GM12874 (cell line): ENCODE results near the gene ACP5.

Source experiments
- TF ChIP-seq, protein P1 (sequence below): IDR thresholded peaks from 2 replicates; pipeline ENCODE4 v1.5.1; 2011; ENCODE audit warnings: low read depth, mild to moderate bottlenecking, control low read depth, low read length, moderate library complexity; ENCODE audit not compliant: insufficient read depth

ACP5 gene

DNA sequence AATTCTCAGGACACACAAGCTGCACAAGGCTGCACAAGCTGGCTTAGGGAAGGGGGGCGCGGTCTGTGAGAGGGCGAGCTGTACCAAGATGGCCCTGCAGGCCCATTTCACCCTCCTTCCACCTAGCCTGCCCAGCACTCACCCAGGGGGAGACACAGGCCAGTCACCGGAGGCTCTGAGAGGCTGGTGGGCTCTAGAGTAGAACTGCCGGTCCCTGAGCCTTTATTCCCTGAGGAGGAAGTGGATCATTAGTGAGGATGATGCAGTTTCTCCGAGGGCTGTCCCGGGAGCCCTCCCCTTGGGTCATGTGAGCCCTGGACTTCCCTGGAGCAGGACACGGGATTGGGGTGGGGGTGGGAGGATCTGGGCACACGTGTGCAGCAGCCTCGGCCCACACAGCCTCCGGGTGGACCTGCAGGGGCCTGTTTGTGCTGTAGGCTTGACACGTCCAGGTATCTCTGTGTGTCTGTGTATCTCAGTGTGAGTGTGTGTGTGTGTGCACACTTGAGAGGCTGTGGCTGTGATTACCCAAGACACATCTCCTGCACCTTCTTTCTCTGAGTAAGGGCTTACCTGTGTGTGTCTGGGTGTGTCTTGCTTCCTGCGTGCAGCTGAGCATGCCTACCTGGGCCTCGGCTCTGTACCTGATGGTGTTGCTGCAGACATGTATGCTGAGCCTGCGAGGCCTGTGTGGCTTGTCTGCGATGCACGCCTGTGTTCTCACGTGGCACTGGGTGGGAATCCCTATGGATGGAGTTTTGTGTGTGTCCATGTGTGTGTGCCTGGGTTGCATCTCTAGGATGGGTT is at the start of gene ACP5:
Gene ACP5 (minus strand): TSS at position 195 of the 807 bp plus-strand sequence. CDS start 328 bp downstream, outside the sequence.
- TF ChIP-seq, protein P1, sequence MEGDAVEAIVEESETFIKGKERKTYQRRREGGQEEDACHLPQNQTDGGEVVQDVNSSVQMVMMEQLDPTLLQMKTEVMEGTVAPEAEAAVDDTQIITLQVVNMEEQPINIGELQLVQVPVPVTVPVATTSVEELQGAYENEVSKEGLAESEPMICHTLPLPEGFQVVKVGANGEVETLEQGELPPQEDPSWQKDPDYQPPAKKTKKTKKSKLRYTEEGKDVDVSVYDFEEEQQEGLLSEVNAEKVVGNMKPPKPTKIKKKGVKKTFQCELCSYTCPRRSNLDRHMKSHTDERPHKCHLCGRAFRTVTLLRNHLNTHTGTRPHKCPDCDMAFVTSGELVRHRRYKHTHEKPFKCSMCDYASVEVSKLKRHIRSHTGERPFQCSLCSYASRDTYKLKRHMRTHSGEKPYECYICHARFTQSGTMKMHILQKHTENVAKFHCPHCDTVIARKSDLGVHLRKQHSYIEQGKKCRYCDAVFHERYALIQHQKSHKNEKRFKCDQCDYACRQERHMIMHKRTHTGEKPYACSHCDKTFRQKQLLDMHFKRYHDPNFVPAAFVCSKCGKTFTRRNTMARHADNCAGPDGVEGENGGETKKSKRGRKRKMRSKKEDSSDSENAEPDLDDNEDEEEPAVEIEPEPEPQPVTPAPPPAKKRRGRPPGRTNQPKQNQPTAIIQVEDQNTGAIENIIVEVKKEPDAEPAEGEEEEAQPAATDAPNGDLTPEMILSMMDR = no peak

DNA sequence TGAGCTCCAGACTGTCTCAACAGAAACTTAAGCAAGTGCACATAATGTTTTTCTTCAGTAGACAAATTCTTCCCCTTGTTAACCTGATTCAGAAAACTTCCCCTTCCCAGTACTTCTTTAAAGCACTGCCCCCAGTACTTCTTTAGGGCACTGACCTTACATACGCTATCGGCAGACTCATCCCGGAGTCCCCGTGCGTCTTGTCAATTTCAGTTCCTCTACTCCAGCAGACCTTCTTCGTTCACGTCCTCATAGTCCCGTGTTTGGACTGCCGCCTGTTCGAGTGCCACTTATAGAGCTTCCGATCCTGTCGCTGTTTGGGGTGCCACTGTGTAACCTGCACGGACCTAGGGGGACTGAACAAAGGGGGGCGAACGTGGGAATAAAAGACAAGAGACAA is 48.8 kb upstream of the ACP5 start:
- TF ChIP-seq, protein P1 = no peak

DNA sequence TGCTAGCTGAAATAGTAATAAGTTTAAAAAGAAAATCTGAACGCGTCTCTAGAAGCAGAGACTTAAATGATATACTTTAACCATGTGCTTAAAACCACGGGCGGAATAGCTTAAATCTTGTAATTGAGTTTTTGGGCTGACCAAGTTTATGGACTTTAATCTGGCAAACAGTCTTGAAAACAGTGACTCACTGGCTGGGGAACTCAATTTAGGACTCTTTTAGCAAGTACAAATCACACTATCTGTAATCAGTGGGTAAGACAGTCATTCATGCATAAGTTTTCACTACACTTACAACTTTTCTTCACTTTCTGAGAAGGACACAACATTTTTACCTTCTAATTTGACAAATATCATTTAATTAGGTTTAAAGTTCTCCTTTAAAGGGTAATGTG is 46.6 kb upstream of the ACP5 start:
- TF ChIP-seq, protein P1 = no peak

DNA sequence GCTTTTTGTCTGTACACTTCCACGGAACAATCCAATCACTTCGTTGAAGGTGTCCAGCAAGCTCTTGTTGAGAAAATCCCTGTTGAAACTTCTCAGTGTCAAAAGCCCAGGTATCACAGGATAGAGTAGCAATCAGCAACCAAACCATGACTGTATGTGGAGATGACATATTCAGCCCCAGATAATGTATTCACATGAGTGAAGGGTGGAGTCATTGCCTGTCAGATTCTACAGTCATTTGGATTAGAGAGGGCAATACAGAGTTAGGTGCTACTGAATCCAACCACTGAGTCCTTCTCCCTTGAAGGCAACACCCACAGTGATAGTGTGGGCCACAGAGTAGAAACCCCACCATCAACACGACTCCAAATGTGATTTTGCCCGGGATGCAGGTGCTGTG is 43.1 kb upstream of the ACP5 start:
- TF ChIP-seq, protein P1 = no peak

DNA sequence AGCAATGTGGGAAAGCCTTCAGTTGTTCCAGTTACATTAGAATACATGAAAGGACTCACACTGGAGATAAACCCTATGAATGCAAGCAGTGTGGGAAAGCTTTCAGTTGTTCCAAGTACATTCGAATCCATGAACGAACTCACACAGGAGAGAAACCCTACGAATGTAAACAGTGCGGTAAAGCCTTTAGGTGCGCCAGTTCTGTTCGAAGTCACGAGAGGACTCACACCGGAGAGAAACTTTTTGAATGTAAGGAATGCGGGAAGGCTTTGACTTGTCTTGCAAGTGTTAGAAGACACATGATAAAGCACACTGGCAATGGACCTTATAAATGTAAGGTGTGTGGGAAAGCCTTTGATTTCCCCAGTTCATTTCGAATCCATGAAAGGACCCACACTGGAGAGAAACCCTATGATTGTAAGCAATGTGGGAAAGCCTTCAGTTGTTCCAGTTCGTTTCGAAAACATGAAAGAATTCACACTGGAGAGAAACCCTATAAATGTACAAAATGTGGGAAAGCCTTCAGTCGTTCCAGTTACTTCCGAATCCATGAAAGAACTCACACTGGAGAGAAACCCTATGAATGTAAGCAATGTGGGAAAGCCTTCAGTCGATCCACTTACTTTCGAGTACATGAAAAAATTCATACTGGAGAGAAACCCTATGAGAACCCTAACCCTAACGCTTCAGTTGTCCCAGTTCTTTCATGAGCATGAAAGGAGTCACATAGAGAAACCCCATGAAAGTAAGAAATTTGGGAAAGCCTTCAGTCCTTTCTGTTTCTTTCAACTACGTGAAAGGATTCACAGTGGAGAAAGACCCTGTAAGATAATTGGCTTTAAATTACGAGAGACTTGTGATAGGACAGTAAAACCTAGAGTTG is 40.0 kb upstream of the ACP5 start:
- TF ChIP-seq, protein P1 = no peak

DNA sequence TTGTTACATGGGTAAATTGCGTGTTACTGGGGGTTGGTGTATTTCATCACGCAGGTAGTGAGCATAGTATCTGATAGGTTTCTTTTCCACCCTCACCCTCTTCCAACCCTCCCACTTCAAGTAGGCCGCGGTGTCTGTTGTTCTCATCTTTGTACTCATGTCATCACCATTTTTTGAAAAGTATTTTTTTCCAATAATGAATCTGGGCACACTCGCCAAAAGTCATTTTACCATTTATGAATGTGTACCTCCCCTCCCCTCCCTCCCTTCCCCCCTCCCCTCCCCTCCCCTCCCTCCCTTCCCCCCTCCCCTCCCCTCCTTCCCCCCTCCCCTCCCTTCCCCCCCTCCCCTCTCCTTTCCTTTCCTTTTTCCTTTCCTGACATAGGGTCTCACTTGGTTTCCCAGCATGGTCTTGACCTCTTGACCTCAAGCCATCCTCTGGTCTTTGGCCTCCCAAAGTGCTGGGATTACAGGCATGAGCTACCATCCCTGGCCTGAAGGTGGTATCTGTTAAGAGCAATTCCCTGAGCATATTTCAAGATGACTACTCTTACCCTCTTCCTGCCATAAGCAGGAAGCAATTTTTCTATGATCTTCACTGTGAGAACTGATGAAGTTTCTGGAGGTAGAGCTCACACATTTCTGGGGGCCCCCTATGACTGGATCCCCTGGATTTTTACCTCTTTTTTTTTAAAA is 35.5 kb upstream of the ACP5 start:
- TF ChIP-seq, protein P1 = no peak

DNA sequence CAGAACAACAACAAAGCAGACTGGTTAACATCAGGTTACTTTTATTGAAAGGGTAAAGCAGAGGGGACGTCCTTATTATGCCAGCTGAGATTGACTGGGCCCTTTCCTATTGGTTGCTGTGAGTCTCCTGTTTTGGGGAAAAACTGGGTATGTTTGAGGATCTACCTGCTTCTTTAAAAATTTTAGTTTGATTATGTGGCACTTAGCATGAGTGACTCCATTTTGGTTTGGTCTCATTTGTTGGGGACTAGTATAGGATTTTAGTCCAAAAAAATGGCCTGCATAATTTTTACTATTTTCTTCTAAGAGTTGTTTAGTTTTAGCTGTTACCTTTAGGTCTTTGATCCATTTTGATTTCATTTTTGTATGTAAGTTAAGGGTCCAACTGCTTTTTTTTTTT is 34.3 kb upstream of the ACP5 start:
- TF ChIP-seq, protein P1 = no peak
